Activated CD8-positive, alpha-beta T cell treated with anti-CD3 and anti-CD28 coated beads for 36 hours (primary cell): ENCODE measurements around the gene GPN2. TPM values are rescaled to one million over a fixed set of nuclear protein-coding genes. Genes with fewer than 3 reads are reported as not detected.

Experiments
- ATAC-seq: fragments of 200-7000 bp; cut with Tn5 transposase; one replicate; pipeline ENCODE4 v1.10.0; 2021; ENCODE audit warnings: mild to moderate bottlenecking, moderate library complexity
- CTCF ChIA-PET: fragments of 350-600 bp; sonication (Branson Sonifier 250); formaldehyde crosslinking; loops from one replicate; lab custom pipeline; 2021; ENCODE audit warnings: antibody characterized with exemption; lab: Charles Lee
- POLR2A ChIA-PET: fragments of 350-600 bp; sonication (Branson Sonifier 250); formaldehyde crosslinking; loops from one replicate; lab custom pipeline; 2021; ENCODE audit warnings: antibody characterized with exemption; lab: Charles Lee
- DNase-seq: peaks from one replicate; pipeline ENCODE4 v3.0.0-alpha.2; 2020
- H3K27ac Mint-ChIP-seq: one replicate; pipeline ENCODE4 v1.8.0; 2021; ENCODE audit warnings: mild to moderate bottlenecking, mixed read lengths
- H3K27me3 Mint-ChIP-seq: one replicate; pipeline ENCODE4 v1.8.0; 2021; ENCODE audit warnings: mixed read lengths
- H3K36me3 Mint-ChIP-seq: one replicate; pipeline ENCODE4 v1.8.0; 2021; ENCODE audit warnings: low read depth, mixed read lengths
- H3K4me1 Mint-ChIP-seq: one replicate; pipeline ENCODE4 v1.8.0; 2021; ENCODE audit warnings: low read depth, mixed read lengths
- H3K4me3 Mint-ChIP-seq: one replicate; pipeline ENCODE4 v1.8.0; 2021; ENCODE audit warnings: mild to moderate bottlenecking, moderate library complexity, mixed read lengths
- H3K9me3 Mint-ChIP-seq: one replicate; pipeline ENCODE4 v1.8.0; 2021; ENCODE audit warnings: mixed read lengths
- CTCF ChIP-seq: fragments of 200-600 bp; IDR thresholded peaks from one replicate; pipeline ENCODE4 v1.8.0; 2022; ENCODE audit warnings: antibody characterized with exemption, mild to moderate bottlenecking
- intact Hi-C: fragments of 100-400 bp; cut with micrococcal nuclease; formaldehyde crosslinking; loops from one replicate; pipeline ENCODE4 v1.10.0; 2022
- total RNA-seq, 2 experiments: library from RNA; stranded (reverse); gene quantifications; one replicate each; pipeline ENCODE4 v1.2.3, GENCODE V29; 2021

Gene GPN2
- total RNA-seq, 2 experiments from 2014 or later, result 45.9 to 47.9 TPM

- Mint-ChIP-seq H3K27ac (no peak overlapping the region), H3K27me3 (no peaks in the 10 kb centered on the region), H3K9me3 (no peaks in the 10 kb centered on the region), H3K4me3 (no peak overlapping the region), H3K4me1 (peaks cover 8% of the 10 kb centered on the region), H3K36me3 (peaks cover 47% of the 10 kb centered on the region)
- ATAC-seq, result no peak
- TF ChIP-seq CTCF, result no peak
- DNase-seq, result no peak
- POLR2A ChIA-PET, result no interaction called here
- CTCF ChIA-PET, result no interaction called here
- intact Hi-C loops, result no loop called here
Observed at GRCh38 chr1:26932531-26932930, 42.4 kb upstream of the GPN2 start.

GRCh38 chr1:26923711-26924110 is 33.6 kb upstream of the GPN2 start:
- TF ChIP-seq CTCF, result no peak
- intact Hi-C loops, result no loop called here
- H3K4me1 Mint-ChIP-seq, result peaks cover 44% of the 10 kb centered on the region
- H3K36me3 Mint-ChIP-seq, result peaks cover 46% of the 10 kb centered on the region
- H3K9me3 Mint-ChIP-seq, result no peaks in the 10 kb centered on the region
- peak; percentile 18 for DNase-seq
- peak overlapping the region; percentile 98 for H3K27ac Mint-ChIP-seq
- POLR2A ChIA-PET, result interaction anchor here (1.3 kb wide), 1 partner anchor 28 kb away, joined by 3 read pairs; no protein-coding TSS in a partner anchor
- CTCF ChIA-PET, result interaction anchor here (1.2 kb wide), 1 partner anchor 73 kb away, joined by 3 read pairs; no protein-coding TSS in a partner anchor
- peak overlapping the region; percentile 93 for H3K4me3 Mint-ChIP-seq
- H3K27me3 Mint-ChIP-seq, result no peaks in the 10 kb centered on the region
- no peak for ATAC-seq

DNA sequence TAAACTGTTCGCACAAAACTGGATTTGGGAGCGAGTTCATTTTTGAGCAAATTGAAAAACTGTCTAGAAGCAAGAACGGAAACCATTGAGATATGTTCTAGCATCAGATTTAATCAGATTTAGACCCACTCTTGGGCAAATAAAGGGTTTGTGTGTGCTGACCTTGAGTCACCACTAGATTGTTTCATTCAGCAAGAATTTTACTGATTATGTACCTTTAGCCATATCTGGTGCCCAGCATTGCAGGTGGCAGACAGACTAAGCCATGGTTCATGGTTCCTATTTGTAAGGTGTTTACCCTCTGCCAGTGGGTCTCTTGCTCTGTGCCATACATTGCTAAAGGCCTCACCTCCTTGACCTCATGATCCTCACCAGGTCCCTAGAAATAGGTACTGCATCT is 32.8 kb upstream of the GPN2 start:
- H3K4me3 Mint-ChIP-seq, result peak overlapping the region; percentile 93
- CTCF ChIA-PET, result no interaction called here
- H3K9me3 Mint-ChIP-seq, result no peaks in the 10 kb centered on the region
- H3K4me1 Mint-ChIP-seq, result peaks cover 42% of the 10 kb centered on the region
- POLR2A ChIA-PET, result interaction anchor here (1.2 to 3.3 kb wide), 2 partner anchors 14 to 24 kb away, joined by 5 to 31 read pairs; partner anchors contain the start of gene GPATCH3
- intact Hi-C loops, result no loop called here
- no peaks in the 10 kb centered on the region for H3K27me3 Mint-ChIP-seq
- H3K27ac Mint-ChIP-seq, result peak overlapping the region; percentile 98
- no peak for ATAC-seq
- H3K36me3 Mint-ChIP-seq, result peaks cover 38% of the 10 kb centered on the region
- no peak for DNase-seq
- TF ChIP-seq CTCF, result no peak

- H3K36me3 Mint-ChIP-seq, result peaks cover 33% of the 10 kb centered on the region
- TF ChIP-seq CTCF, result no peak
- peak overlapping the region; percentile 93 for H3K4me3 Mint-ChIP-seq
- ATAC-seq (no peak), DNase-seq (no peak)
- CTCF ChIA-PET, result interaction anchor here (1.2 kb wide), 1 partner anchor 124 kb away, joined by 6 read pairs; no protein-coding TSS in a partner anchor
- peak overlapping the region; percentile 98 for H3K27ac Mint-ChIP-seq
- no peaks in the 10 kb centered on the region for H3K27me3 Mint-ChIP-seq
- intact Hi-C loops, result no loop called here
- POLR2A ChIA-PET, result interaction anchor here (1.0 to 3.3 kb wide), 4 partner anchors 14 to 168 kb away, joined by 3 to 31 read pairs (median 4); partner anchors contain the start of gene GPATCH3
- H3K9me3 Mint-ChIP-seq, result no peaks in the 10 kb centered on the region
- H3K4me1 Mint-ChIP-seq, result peaks cover 42% of the 10 kb centered on the region
Observed at GRCh38 chr1:26922431-26922729, 32.3 kb upstream of the GPN2 start.

GRCh38 chr1:26921540-26922430 is 31.7 kb upstream of the GPN2 start, which contains the start of gene NUDC:
Gene NUDC (plus strand): TSS chr1:26921743. CDS start chr1:26921849, 106 bp downstream.
- ChIA-PET POLR2A (interaction anchor here (1.0 to 3.3 kb wide), 5 partner anchors 13 to 167 kb away, joined by 3 to 31 read pairs (median 5); partner anchors contain the start of genes GPATCH3 and GPN2), CTCF (interaction anchor here (0.6 to 1.3 kb wide), 5 partner anchors 31 to 124 kb away, joined by 3 to 6 read pairs (median 3); partner anchors contain the start of gene GPN2)
- Mint-ChIP-seq H3K9me3 (no peaks in the 10 kb centered on the region), H3K36me3 (peaks cover 30% of the 10 kb centered on the region), H3K27me3 (no peaks in the 10 kb centered on the region), H3K4me3 (peak within 1 kb of the TSS; percentile 93), H3K4me1 (peaks cover 39% of the 10 kb centered on the region), H3K27ac (peak within 1 kb of the TSS; percentile 98)
- ATAC-seq, result peak; percentile 96
- intact Hi-C loops, result no loop called here
- TF ChIP-seq CTCF, result no peak
- DNase-seq, result peak; percentile 98
